NCI-H774 (cell line): ENCODE measurements around the gene MBNL1.

ENCODE experiments used
- DNase-seq: peaks from one replicate; lab custom pipeline; 2025; lab: John Stamatoyannopoulos, UW

Gene MBNL1

DNA sequence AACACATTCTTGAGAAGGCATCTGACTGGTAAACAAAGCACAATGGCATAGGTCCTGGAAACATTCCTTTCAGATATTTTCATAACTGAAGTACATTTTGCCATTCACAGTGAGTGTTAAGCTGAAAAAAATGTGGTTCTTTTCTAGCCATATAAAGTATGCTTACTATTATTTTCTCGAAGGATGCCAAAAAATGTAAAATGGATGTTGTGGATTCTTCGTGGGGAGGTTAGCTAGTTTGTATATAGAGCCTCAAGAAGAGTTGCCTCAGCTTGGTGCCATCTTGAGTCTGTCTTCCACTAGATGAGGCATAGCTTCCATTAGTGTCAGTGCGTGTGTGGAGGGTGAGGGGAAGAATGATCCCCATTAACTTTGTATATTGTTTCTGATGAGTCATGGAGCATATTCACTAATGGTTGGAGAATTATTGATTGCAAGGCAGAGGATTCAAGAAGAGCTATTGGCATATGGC is 4.1 kb downstream of the MBNL1 start:
- no peak for DNase-seq

DNA sequence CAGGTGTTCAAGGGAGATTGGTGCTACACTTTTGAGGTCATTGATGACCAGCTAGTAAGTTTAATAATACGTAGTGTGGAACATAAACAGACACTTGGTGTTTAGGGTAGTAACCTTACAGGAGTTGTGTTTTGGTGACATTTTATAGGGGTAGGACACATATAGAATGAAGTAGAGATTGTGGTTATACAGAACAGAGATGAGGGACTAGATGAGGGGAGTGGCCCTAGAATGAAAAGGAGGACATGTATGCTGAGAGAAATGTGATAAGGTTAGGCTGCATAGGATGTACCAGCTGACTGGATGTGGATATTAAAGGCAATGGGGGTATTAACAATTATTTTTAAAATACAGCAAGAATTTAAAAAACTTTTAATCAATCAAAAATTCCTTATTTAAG is 8.0 kb downstream of the MBNL1 start:
- DNase-seq: no peak

DNA sequence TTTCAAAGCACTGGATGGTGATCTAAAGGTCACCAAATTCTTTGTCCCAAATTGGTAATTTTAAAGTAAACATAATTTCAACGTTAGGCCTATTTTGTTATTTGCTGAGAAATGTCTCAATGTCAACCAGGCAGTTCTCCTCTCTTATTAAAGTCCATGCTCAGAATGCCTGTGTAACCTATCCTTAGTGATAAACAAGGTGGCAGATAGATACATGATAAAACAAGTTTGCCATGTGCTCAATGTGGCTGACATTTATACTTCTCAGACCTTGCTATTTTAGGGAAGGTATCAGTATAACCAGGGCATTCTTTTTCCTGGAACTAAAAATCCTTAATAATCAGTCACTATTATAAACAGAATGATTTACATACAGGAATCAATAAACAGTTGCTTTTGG is 8.5 kb downstream of the MBNL1 start:
- no peak for DNase-seq

- no peak for DNase-seq
These were observed 10.2 kb downstream of the MBNL1 start for GRCh38 chr3:152278756-152279427.

GRCh38 chr3:152279479-152279878 is 10.8 kb downstream of the MBNL1 start:
- DNase-seq: no peak

- no peak for DNase-seq
These were observed 11.8 kb downstream of the MBNL1 start for GRCh38 chr3:152280539-152280938.

DNA sequence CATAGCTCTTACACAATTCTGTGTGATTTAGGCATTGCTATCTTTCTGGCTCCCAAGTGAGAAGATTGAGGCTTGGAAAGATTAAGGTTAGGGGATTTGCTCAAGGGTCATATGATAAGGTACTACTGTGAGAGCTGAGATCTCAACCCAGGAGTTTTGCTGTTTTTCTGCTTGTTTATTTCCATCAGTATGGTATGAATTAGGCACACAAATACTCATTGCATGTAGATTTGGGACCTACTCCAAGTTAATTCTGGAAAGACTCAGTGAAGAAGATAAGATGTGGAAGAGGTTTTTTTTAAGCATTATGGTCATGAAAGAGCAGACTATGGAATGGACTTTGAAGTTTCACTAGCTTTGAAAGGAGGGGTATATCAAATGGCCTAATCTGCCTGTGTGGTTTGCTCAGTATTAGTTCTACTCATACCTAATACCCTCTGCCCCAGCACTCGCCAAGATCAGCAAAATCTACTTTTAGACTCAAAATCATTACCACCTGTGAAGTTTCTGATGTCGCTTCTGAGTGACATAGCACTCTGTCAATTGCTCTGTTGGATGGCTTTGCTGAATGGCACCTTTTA is 12.5 kb downstream of the MBNL1 start:
- no peak for DNase-seq

- DNase-seq: no peak
These were observed 14.1 kb downstream of the MBNL1 start for GRCh38 chr3:152282813-152283212.

GRCh38 chr3:152283492-152284381 is 15.0 kb downstream of the MBNL1 start:
- no peak for DNase-seq

GRCh38 chr3:152284906-152285305 is 16.2 kb downstream of the MBNL1 start:
- DNase-seq: no peak

DNA sequence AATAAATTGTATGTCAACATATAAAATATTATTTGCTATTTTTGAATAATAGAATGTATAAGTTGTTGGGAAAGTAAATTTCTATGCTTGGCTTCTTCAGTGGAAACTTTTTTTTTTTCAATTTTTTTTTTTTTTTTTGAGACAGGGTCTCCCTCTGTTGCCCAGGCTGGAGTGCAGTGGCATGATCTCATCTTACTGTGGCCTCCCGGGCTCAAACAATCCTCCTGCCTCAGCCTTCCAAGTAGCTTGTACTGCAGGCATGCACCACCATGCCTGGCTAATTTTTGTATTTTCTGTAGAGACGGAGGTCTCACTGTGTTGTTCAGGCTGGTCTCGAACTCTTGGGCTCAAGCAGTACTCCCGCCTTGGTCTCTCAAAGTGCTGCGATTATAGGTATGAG is 16.8 kb downstream of the MBNL1 start:
- DNase-seq: no peak

DNA sequence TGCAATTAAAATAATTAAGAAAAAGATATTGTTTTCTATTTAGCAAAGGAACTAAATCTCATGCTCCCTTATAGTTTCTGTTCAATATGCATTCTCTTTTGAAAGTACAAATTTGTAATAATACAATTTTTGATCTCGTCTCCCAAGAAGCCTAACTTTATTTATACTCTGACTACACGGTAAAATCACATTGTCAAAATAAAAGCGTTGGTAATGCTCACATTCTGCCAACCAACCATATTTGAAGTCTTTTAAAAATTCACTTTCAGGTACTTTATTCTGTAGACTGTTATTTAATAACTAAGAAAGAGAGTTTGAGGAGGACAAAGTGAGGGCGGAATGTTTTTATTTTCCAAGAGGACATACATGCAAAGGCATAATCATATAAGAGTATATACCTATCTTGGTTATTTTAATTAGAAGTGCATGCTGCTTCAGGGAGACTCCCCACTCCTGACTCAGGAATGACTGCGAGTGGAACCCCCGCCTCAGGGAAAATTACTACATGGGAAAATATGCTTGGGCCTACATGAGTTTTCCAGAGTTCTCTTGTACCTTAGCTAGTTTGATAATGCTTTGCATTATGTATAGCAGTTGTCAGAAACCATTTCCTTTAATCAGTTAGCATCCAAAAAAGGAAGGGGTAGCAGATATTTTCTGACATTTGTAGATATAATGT is 19.3 kb downstream of the MBNL1 start:
- no peak for DNase-seq

DNA sequence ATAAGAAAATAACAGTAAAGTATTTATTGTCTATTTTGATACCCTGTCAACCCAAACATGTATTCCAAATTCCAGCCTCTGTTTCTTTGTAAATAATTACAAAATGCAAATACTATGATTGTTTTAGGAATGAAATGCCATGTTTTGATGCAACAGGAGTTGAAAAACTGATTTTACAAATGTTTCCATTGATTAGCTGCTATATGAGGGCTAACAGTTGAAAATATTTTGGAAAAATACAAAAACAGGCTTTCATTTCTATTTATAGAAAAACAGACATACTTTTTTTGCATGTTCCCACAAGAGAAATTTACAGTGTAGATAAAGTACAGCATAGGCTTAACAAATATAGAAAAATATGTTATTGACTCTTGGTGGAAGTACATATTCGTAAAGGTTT is 20.0 kb downstream of the MBNL1 start:
- DNase-seq: no peak

DNA sequence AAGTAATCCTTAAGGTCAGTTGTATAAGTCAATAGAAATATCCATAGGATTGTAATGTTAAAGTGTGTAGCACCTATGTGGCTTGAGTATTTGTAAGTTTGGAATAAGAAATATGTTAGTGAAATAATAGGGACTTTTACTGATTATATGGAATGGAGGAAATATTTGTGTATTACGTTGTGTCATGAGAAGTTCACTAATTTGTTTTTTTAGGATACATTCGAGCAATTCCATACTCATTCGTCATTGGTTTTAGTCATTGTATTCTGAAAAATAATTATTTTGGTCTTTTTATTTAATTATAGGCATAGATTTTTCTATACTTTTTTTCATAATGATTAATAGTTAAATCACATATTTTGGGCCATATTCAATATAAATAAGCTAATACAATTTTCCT is 21.0 kb downstream of the MBNL1 start:
- no peak for DNase-seq

DNA sequence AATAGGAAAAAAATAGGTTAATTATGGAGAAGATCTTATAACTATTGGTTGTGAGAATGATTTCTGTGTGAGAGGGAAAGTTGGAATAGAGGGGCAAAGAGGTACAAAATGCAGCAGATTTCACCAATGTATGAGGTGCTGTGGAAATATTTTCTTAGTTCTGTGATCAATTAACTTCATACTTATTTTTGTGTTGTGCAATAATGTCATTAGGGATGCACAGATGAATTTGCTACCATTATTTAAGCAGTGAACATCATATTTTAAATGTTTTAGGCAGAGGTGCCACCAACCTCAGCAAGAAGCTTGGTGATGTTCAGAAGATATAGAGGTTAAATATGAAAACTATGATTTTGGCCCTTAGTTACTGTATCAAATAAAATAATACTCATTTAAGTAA is 21.6 kb downstream of the MBNL1 start:
- DNase-seq: no peak

DNA sequence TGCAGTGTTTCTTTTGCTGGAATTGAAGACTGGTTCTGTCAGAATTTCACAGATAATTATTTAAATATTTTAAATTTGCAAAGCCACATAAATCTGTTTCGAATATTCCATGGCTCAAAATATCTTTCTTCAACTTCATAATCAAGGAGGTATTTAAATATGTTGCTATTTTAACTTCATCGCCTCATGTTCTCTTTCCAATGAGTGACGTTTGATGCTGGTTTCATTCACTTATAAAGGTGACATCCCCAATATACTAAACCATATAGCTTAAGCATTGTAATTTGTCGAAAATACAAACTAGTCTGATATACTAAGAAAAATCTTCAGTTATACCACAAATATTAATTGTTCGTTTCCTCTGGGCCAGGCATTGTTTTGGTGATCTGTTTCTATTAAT is 22.5 kb downstream of the MBNL1 start:
- DNase-seq: no peak

- DNase-seq: no peak
These were observed 22.9 kb downstream of the MBNL1 start for GRCh38 chr3:152291649-152292066.

GRCh38 chr3:152292366-152292765 is 23.6 kb downstream of the MBNL1 start:
- no peak for DNase-seq

DNA sequence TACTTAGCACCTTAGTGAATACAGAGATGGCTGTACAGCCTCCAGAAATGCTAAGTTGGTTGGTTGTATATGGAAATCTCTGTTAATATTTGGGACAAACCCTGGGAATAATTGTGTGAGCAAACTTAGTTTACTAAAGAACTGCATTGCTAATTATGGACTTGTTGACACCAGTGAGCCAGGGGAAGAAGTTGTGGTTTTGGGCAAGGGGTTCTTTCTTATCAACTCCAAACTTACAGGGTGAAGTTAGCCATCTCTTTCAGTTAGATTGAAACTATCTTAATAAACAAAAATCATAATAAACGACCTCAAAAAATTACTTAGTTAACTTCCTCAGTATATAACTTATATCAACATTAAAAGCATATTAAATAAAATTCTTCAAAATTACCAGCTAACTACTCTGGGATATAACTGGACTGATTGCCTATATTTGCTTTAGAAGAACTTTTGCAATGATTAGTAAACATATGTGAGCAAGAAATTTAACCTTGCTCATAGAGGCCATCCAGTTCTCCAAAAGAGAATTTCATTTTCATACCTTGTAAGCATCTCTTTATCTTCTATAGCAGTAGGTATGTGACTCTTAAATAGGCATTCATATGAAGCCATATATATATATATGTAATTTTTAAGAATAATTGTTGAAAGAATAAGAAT is 24.7 kb downstream of the MBNL1 start:
- no peak for DNase-seq

- DNase-seq: no peak
These were observed 26.6 kb downstream of the MBNL1 start for GRCh38 chr3:152295344-152295743.

DNA sequence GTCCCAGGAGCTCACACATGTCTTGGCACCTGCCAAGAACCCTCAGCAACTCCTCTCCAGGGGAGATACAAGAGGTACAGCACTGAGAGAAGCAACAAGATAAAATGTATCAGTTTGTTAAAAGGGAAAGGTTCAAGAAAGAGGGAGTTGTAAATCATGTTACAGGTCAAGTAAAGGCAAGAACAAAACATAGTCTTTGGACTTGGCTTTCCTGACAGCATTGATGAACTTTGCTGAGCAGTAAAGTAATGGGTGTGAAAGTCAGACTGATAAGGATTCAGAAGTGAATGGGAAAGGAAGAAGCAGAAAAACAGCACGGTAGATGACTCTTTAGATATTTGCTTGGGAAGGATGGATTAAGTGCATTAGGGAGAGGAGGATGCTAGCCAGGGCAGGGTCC is 27.1 kb downstream of the MBNL1 start:
- no peak for DNase-seq

GRCh38 chr3:152296382-152296781 is 27.7 kb downstream of the MBNL1 start:
- no peak for DNase-seq
